Skin epidermis (tissue), 12 donors: ENCODE results near the gene FABP3.

Experiments used
- H3K27ac ChIP-seq, 21 experiments: fragments of 200-600 bp; sonication (generic) in 11 of 21; one replicate each; pipeline ENCODE4 v1.5.0; 2020; ENCODE audit warnings: mild to moderate bottlenecking in 3 of 21, inconsistent platforms in 2 of 21, moderate library complexity in 2 of 21
- H3K4me3 ChIP-seq, 7 experiments: fragments of 200-600 bp; sonication (generic) in 2 of 7; one replicate each; pipeline ENCODE4 v1.5.0; 2020; ENCODE audit warnings: inconsistent platforms in 2 of 7, mild to moderate bottlenecking in 2 of 7, moderate library complexity in 1 of 7

FABP3 gene

GRCh38 chr1:31373056-31373896, at the start of gene FABP3:
FABP3 (minus strand) TSS chr1:31373076; CDS start chr1:31373014, 62 bp downstream.
- Histone ChIP-seq H3K4me3 (peak within 1 kb of the TSS; percentile 8 to 43 (median 19)), H3K27ac (peak within 1 kb of the TSS in 17 of 21 experiments; percentile 20 to 89 (median 55))

GRCh38 chr1:31421371-31422040, 48.6 kb upstream of the FABP3 start:
- Histone ChIP-seq H3K4me3 (no peak overlapping the region), H3K27ac (no peak overlapping the region)

DNA sequence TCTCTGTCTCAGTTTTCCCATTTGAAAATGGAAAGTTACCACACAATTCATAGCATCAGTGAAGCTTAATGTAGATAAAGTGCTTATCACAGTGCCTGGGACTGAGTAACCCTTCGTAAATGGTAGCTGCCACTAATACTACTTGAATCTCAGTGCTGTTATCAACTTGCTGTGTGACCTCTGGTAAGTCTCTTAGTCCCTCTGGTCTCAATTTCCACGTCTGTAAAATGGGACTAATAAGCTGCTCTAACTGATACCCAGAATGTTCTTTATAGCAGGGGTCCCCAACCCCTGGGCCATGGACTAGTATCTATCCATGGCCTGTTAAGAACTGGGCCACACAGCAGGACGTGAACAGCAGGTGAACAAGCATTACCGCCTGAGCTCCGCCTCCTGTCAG, 47.8 kb upstream of the FABP3 start:
- Histone ChIP-seq H3K4me3 (no peak overlapping the region), H3K27ac (no peak overlapping the region)

DNA sequence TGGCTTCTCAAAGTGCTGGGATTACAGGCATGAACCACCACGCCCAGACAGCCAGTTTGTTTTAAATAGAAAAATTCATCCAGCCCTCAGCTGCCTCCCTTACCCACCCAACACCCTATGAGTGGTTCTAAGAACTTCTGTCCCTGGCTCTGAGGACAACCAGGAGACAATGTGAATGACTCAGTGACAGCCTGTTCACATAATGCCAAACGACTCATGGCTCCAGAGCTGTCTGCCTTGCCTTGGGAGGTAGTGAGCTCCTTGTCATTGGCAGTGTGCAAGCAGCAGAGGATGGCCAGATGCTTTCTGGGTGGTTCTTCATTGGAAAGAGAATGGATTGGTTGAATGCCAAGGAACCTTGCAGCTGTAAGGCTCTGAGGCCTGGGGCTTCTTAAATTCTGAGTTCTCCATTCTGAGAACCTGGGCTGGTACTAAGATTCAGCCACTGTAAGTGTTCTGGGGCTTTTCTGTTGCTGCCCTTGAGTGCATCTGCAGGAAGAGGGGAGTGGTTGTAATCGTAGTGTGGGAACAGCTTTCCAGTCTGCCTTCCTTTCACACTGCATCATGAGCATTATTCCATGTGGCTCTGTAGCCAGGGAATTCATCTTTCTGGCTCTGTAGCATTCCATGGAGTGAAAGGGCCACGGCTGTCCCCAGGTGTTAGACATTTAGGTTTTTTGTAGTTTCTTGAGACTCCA, 45.9 kb upstream of the FABP3 start:
- Histone ChIP-seq H3K4me3 (no peak overlapping the region), H3K27ac (no peak overlapping the region)

DNA sequence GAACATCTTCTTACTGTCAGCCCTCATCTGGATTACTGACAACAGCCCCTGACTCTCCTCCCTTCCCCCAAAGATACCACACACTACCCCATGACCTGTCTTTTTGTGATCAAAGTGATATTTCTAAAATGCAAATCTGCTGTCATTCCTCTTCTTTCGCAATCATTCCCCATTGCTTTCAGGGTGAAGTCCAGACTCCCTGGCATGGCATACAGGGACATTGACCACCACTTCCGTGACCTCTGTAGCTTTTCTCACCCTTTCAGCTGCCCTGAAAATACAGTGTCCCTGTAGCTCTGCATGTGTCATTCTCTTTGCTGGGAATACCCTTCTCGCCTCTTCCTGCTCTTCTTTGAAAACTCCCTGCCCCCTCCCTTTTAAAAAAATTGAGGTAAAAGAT, 44.3 kb upstream of the FABP3 start:
- H3K27ac ChIP-seq, result no peak overlapping the region
- H3K4me3 ChIP-seq, result no peak overlapping the region

DNA sequence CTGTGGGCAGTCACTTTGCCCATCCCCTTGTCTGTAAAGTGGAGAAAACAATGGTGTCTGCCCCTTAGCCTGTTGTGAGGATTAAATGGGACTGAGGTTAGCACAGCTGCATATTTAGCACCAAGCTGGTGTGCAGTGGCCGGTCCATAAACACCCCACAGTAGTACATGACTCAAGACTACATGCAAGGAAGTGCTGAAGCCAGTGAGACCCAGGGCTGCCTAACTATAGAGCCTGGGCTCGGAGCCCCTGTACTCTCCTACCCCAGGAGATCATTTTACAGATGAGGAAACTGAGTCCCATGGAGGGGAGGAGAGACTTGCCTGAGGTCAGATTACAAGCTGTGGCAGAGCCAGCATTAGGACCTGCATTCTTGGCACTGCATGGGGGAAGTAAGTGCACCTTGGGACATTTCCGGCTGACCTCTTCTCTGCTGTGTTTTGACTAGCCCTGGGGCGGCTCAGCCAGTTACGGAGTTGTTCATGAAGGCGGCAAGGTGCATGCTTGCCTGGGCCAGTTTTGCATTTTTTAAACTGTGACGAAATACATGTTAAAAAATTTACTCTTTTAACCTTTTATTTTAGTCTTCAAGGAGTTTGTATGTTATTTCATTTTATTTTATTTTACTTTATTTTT, 43.3 kb upstream of the FABP3 start:
- no peak overlapping the region for H3K4me3 ChIP-seq
- no peak overlapping the region for H3K27ac ChIP-seq

- H3K27ac ChIP-seq, result no peak overlapping the region
These were observed 42.8 kb upstream of the FABP3 start for GRCh38 chr1:31415658-31416057.

GRCh38 chr1:31414980-31415370, 42.1 kb upstream of the FABP3 start:
- Histone ChIP-seq H3K27ac (peak overlapping the region in 2 of 21 experiments; percentile 82 to 96), H3K4me3 (no peak overlapping the region)

More at GRCh38 chr1:31415658-31416057, 42.8 kb upstream of the FABP3 start:
- no peak overlapping the region for H3K4me3 ChIP-seq

GRCh38 chr1:31413405-31414001, 40.6 kb upstream of the FABP3 start:
- H3K27ac ChIP-seq, result peak overlapping the region; percentile 61 to 96 (median 84)
- peak overlapping the region; percentile 55 to 94 (median 66) for H3K4me3 ChIP-seq

DNA sequence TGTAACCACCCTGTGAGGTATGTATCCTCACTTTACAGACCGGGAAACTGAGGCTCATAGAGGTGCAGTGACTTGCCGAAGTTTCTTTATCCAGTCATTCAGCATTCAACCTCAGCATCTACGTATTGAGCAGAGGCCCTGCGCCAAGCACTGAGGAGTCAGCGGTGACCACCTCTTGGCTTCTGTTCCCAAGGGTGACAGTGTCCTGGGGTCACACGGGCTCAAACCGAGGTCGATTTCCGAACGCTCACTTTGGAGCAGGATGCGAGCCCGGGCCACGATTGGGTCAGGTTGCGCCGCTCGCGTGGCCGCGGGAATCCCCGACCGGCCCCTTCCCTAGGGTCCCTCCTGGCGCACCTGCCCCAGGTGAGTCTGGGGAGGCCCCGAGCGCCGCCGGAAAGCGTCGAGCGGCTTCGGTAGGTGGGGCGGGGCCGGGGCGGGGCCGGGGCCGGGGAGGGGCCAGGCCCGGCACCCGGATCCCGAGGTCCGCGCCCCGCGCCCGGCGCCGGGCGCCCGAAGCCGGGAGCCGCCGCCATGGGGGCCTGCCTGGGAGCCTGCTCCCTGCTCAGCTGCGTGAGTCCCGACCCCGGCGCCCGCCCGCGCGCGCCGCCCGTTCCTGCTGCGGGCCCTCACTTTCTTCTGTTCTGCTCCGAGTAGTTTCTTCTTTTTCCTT, 40.0 kb upstream of the FABP3 start, which contains the start of gene SERINC2:
Gene SERINC2, plus strand, starts transcription at position 482 of the 673 bp plus-strand sequence. Its CDS starts 53 bp downstream, at position 535.
- peak within 1 kb of the TSS; percentile 61 to 96 (median 84) for H3K27ac ChIP-seq

DNA sequence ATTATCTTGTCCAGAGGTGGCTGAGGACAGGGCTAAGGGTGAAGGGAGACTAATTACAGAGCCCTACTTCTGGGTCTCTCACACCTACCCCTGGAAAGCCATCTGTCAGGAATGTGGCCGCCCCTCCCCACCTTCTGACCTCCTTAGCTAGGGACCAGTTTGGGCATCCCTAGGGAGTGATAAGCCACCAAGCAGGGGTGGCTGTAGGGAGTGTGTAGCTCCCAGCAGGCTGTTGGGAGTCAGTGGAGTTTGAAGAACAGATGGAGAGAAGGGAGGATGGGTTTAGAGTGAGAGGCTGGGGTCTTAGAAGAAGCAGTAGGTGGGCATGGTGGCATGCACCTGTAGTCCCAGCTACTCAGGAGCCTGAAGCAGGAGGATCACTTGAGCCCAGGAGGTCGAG, 39.3 kb upstream of the FABP3 start:
- H3K27ac ChIP-seq, result no peak overlapping the region
- H3K4me3 ChIP-seq, result peak overlapping the region in 1 of 7 experiments; percentile 76

More for the DNA sequence above, 40.0 kb upstream of the FABP3 start, which contains the start of gene SERINC2:
- peak within 1 kb of the TSS; percentile 55 to 94 (median 66) for H3K4me3 ChIP-seq

DNA sequence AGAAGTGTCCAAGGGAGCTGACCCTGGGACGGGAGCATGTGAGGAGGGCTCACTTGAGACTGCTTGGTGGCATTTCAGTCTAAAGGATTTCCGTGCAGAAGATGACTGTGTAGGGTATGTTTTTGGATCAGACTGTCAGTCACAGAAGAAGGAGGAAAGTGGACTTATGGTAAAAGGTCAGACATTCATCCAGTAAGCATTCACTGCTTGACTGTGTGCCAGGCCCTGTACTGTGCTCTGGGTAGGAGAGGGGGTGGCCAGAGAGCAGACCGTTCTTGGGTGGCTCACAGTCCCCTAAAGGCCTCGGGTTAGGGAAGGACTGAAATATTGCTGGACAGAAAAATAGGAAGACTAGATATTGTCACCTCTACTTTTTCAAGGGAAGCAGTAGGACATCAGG, 38.0 kb upstream of the FABP3 start:
- Histone ChIP-seq H3K27ac (no peak overlapping the region), H3K4me3 (no peak overlapping the region)

DNA sequence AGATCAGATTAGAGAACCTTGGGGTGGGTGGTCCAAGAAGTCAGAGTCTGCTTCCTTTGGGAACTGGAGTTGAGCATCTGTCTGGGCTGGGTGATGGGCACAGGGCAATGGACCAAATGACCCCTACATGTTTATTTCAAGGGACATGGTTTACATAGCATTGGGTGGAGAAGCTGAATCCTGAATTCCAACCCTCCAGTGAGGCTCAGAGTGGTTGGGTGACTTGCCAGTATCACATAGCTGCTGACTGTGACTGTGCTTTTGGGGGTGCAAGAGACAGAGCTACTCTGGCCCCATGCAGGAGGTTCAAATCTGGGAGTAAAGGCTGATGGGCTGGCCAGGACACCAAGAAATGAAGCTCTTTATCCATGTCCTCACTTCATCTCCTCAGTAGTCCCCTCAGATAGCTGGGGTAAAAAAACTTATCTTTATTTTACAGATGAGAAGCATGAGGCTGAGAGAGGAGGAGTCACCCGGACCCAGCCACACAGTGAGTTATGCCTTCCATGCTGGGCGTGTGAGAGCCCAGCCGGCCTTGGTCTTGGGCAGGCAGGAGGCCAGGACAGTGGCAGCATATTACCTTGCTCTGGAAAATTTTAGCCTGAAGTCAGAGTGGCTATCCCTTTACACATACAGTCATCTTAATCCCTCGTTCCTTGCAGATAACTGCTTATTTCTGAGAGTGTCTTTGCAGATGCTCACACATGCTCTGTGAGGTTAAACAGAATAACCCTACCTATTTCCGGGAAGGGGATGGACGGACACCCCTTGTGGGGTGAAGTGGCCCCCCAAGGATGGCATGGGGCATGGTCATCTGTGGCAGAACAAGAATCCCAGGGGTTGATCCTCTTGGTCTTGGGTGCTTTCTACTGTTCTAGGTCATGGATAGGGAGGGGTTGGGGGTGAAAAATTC, 37.3 kb upstream of the FABP3 start:
- no peak overlapping the region for H3K27ac ChIP-seq
- no peak overlapping the region for H3K4me3 ChIP-seq

- no peak overlapping the region for H3K4me3 ChIP-seq
- H3K27ac ChIP-seq, result no peak overlapping the region
These were observed 36.0 kb upstream of the FABP3 start for GRCh38 chr1:31408788-31409318.

GRCh38 chr1:31407029-31407626, 34.3 kb upstream of the FABP3 start:
- no peak overlapping the region for H3K27ac ChIP-seq
- H3K4me3 ChIP-seq, result no peak overlapping the region

GRCh38 chr1:31405578-31406245, 32.8 kb upstream of the FABP3 start:
- Histone ChIP-seq H3K27ac (no peak overlapping the region), H3K4me3 (no peak overlapping the region)

GRCh38 chr1:31401241-31401640, 28.4 kb upstream of the FABP3 start:
- Histone ChIP-seq H3K27ac (no peak overlapping the region), H3K4me3 (no peak overlapping the region)
